Fibroblast of lung (primary cell): ENCODE results near the gene ANKFN1. TPM values are rescaled to one million over a fixed set of nuclear protein-coding genes. Genes with fewer than 3 reads are reported as not detected.
A peak's percentile ranks its signal among the peaks of the same experiment; 100 is the strongest.

Experiments used
- DNase-seq, 2 donors: peaks; one replicate each; pipeline versions ENCODE4 v3.0.0 to v3.0.0-alpha.2; 2010; ENCODE audit warnings: low read depth in 2 of 2
- H2AFZ ChIP-seq: 2 replicates; pipeline ENCODE4 v1.5.1; 2012; ENCODE audit warnings: low read length, control low read depth, inconsistent platforms
- H3K27ac ChIP-seq: 2 replicates; pipeline ENCODE4 v1.5.1; 2011; ENCODE audit warnings: low read length, control low read depth; ENCODE audit not compliant: insufficient read depth
- H3K27me3 ChIP-seq: 2 replicates; pipeline ENCODE4 v1.5.1; 2011; ENCODE audit warnings: mild to moderate bottlenecking, low read length; ENCODE audit not compliant: control insufficient read depth, insufficient read depth
- H3K36me3 ChIP-seq: 2 replicates; pipeline ENCODE4 v1.5.1; 2011; ENCODE audit warnings: low read length; ENCODE audit not compliant: control insufficient read depth, insufficient read depth
- H3K4me1 ChIP-seq: 2 replicates; pipeline ENCODE4 v1.5.1; 2011; ENCODE audit warnings: low read length; ENCODE audit not compliant: control insufficient read depth, insufficient read depth; ENCODE audit errors: extremely low read depth
- H3K4me2 ChIP-seq: 2 replicates; pipeline ENCODE4 v1.5.1; 2011; ENCODE audit warnings: low read length, control low read depth; ENCODE audit not compliant: insufficient read depth; ENCODE audit errors: extremely low read depth
- H3K4me3 ChIP-seq, 4 experiments: fragments of 200-600 bp in 1 of 4; sonication (generic) in 1 of 4; replicated peaks in 1 of 4; 2 replicates each; pipeline ENCODE4 v1.5.1; 2011 to 2016; ENCODE audit warnings: low read length in 4 of 4, low read depth in 3 of 4, mild to moderate bottlenecking in 3 of 4, control low read depth in 2 of 4, inconsistent platforms in 1 of 4, mixed read lengths in 1 of 4; ENCODE audit not compliant: insufficient read depth in 1 of 4; ENCODE audit errors: control extremely low read depth in 1 of 4
- H3K79me2 ChIP-seq: 2 replicates; pipeline ENCODE4 v1.5.1; 2012; ENCODE audit warnings: mild to moderate bottlenecking, low read length, inconsistent platforms; ENCODE audit not compliant: control insufficient read depth, insufficient read depth
- H3K9ac ChIP-seq: 2 replicates; pipeline ENCODE4 v1.5.1; 2011; ENCODE audit warnings: mild to moderate bottlenecking, low read length, control low read depth; ENCODE audit not compliant: insufficient read depth
- H3K9me3 ChIP-seq: 2 replicates; pipeline ENCODE4 v1.5.1; 2012; ENCODE audit warnings: low read depth, low read length; ENCODE audit not compliant: control insufficient read depth, insufficient read depth
- H4K20me1 ChIP-seq: 2 replicates; pipeline ENCODE4 v1.5.1; 2011; ENCODE audit warnings: low read length; ENCODE audit not compliant: control insufficient read depth, insufficient read depth; ENCODE audit errors: extremely low read depth
- EZH2 ChIP-seq: IDR thresholded peaks from 2 replicates; pipeline ENCODE4 v1.5.1; 2012; ENCODE audit warnings: low read length, control low read depth, mild to moderate bottlenecking; ENCODE audit errors: missing control alignments
- polyA plus RNA-seq, 2 donors: library from polyadenylated mRNA; depleted of rRNA in 1 of 2; stranded (reverse) in 1 of 2; unstranded in 1 of 2; fragments of >200 nt; gene quantifications; 2 replicates each; pipeline ENCODE4 v1.2.1, GENCODE V29; 2011 to 2012; ENCODE audit warnings: missing spikeins in 1 of 2
- total RNA-seq: library from RNA; depleted of rRNA; stranded (reverse); fragments of >200 nt; gene quantifications from 2 replicates; pipeline ENCODE4 v1.2.1, GENCODE V29; 2014
- TF ChIP-seq, protein P1 (sequence below), 2 donors: IDR thresholded peaks in 1 of 2; conservative IDR thresholded peaks in 1 of 2; 1 replicate in 1 of 2; 2 replicates in 1 of 2; pipeline ENCODE4 v1.5.1; 2011 to 2012; ENCODE audit warnings: low read length in 2 of 2, control low read depth in 1 of 2, inconsistent platforms in 1 of 2, low read depth in 1 of 2, mild to moderate bottlenecking in 1 of 2

The ANKFN1 gene
- total and polyA plus RNA-seq, 2 donors (not counting 1 experiment from before 2014, with no cell fraction given): 0.19 TPM; not detected in 1

DNA sequence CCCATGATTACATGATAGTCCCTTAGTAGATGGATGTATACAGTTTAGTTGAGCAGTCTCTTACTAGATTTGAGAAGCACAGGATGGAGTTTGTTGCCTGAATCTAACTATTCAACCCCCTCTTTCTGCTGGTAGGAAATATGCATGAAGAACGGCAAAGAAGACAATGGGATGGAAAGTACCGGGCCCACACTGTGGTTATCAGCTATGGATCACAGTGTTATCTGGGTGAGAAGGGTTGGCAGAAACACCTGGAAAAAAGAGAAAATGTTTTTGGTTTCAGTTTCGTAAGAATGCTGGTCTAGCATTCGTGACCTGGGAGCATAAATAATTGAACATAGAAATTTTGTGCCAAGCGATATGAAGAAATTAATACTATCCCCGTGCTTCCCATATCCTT, 53.1 kb downstream of the ANKFN1 start:
- Histone ChIP-seq H3K36me3 (no peaks in the 10 kb centered on the region), H3K27me3 (no peaks in the 10 kb centered on the region), H3K79me2 (no peaks in the 10 kb centered on the region), H3K4me1 (no peaks in the 10 kb centered on the region), H3K27ac (no peak overlapping the region), H3K4me3 (no peak overlapping the region), H3K9me3 (no peaks in the 10 kb centered on the region), H2AFZ (no peak overlapping the region), H3K4me2 (no peak overlapping the region), H3K9ac (no peak overlapping the region), H4K20me1 (no peaks in the 10 kb centered on the region)
- TF ChIP-seq, protein P1, sequence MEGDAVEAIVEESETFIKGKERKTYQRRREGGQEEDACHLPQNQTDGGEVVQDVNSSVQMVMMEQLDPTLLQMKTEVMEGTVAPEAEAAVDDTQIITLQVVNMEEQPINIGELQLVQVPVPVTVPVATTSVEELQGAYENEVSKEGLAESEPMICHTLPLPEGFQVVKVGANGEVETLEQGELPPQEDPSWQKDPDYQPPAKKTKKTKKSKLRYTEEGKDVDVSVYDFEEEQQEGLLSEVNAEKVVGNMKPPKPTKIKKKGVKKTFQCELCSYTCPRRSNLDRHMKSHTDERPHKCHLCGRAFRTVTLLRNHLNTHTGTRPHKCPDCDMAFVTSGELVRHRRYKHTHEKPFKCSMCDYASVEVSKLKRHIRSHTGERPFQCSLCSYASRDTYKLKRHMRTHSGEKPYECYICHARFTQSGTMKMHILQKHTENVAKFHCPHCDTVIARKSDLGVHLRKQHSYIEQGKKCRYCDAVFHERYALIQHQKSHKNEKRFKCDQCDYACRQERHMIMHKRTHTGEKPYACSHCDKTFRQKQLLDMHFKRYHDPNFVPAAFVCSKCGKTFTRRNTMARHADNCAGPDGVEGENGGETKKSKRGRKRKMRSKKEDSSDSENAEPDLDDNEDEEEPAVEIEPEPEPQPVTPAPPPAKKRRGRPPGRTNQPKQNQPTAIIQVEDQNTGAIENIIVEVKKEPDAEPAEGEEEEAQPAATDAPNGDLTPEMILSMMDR (conservative IDR thresholded peaks at IDR 0.05 in 1 of 2, IDR thresholded peaks at IDR 0.05 in 1 of 2; ENCODE audit: low read depth in 1 of 2, low read length in 2 of 2): no peak
- TF ChIP-seq EZH2: no peak
- no peak for DNase-seq

DNA sequence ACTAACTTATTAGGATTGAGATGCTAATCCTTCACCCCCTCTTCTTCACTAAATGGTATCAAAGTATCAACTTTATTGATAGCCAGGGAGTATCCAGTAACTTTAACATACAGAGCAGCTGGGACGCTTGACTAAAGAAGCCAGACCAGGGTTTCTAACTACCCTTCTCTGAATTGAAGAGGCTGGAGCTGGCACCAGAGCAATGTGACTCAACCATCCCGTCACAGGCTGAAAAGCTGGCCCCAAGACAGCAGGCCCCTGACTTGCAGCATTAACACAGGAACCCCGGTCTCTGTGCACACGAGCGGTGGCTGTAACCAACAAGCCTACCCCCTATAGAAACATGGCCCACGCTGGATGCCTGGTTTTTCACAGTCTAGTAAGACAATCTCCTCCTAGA, 59.8 kb downstream of the ANKFN1 start:
- Histone ChIP-seq H3K27ac (no peak overlapping the region), H4K20me1 (no peaks in the 10 kb centered on the region), H3K36me3 (no peaks in the 10 kb centered on the region), H3K9me3 (no peaks in the 10 kb centered on the region), H3K4me1 (no peaks in the 10 kb centered on the region), H3K4me3 (no peak overlapping the region), H3K4me2 (no peak overlapping the region), H3K9ac (no peak overlapping the region), H2AFZ (no peak overlapping the region), H3K27me3 (no peaks in the 10 kb centered on the region), H3K79me2 (no peaks in the 10 kb centered on the region)
- no peak for TF ChIP-seq EZH2
- TF ChIP-seq, protein P1 (conservative IDR thresholded peaks at IDR 0.05 in 1 of 2, IDR thresholded peaks at IDR 0.05 in 1 of 2; ENCODE audit: low read depth in 1 of 2, low read length in 2 of 2): no peak
- peak in 1 of 2 donors; percentile 64 for DNase-seq

DNA sequence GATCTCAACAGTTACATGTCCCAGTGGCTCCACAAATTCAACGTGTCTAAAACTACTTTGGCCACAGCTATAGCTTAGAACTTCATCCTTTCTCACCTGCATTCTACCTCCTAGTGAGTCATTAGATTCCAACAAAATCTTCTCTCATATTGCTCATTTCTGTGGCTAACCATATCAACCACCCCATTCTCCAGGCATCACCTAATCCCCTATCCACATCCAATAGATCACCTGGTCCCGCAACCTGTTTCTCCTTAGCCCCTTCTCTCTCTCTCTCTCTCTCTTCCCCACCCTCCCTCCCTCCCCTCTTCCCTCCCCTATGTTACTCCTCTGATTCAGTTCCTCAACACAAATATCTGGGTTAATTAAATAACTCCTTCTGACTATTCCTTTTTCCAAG, 64.6 kb downstream of the ANKFN1 start:
- no peak overlapping the region for H3K9ac ChIP-seq
- no peak overlapping the region for H3K4me2 ChIP-seq
- H3K79me2 ChIP-seq: no peaks in the 10 kb centered on the region
- DNase-seq: peak in 1 of 2 donors; percentile 7
- TF ChIP-seq, protein P1 (conservative IDR thresholded peaks at IDR 0.05 in 1 of 2, IDR thresholded peaks at IDR 0.05 in 1 of 2; ENCODE audit: low read depth in 1 of 2, low read length in 2 of 2): no peak
- no peak for TF ChIP-seq EZH2
- no peaks in the 10 kb centered on the region for H3K9me3 ChIP-seq
- H3K27ac ChIP-seq: no peak overlapping the region
- no peaks in the 10 kb centered on the region for H3K27me3 ChIP-seq
- no peaks in the 10 kb centered on the region for H4K20me1 ChIP-seq
- no peak overlapping the region for H3K4me3 ChIP-seq
- no peak overlapping the region for H2AFZ ChIP-seq
- no peaks in the 10 kb centered on the region for H3K36me3 ChIP-seq
- H3K4me1 ChIP-seq: no peaks in the 10 kb centered on the region
